Hindlimb muscle (tissue), 1 donor: ENCODE results near the gene LAMA2. TPM values are rescaled to one million over a fixed set of nuclear protein-coding genes. Genes with fewer than 3 reads are reported as not detected.
A peak's percentile ranks its signal among the peaks of the same experiment; 100 is the strongest.

Experiments
- DNase-seq: peaks from one replicate; pipeline ENCODE4 v3.0.0-alpha.2; 2013
- polyA plus RNA-seq: library from polyadenylated mRNA; unstranded; fragments of 120-200 nt; gene quantifications from one replicate; pipeline ENCODE4 v1.2.1, GENCODE V29; 2013; ENCODE audit not compliant: insufficient read length

LAMA2 gene
- polyA plus RNA-seq, 1 donor = 130 TPM

DNA sequence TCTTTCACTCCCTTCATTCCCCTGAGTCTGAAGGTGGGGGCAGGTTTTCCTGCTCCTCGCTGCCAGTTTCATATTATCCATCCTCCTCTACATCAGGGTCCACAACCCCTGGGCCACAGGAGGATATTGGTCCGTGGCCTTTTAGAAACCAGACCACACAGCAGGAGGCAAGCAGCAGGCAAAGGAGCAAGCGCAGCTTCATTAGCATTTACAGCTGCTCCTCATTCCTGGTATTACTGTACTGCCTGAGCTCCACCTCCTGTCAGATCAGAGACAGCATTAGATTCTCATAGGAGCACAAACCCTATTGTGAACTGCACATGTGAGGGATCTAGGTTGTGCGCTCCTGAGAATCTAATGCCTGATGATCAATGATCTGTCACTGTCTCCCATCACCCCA lies 446.7 kb downstream of the LAMA2 start:
- DNase-seq = no peak

DNA sequence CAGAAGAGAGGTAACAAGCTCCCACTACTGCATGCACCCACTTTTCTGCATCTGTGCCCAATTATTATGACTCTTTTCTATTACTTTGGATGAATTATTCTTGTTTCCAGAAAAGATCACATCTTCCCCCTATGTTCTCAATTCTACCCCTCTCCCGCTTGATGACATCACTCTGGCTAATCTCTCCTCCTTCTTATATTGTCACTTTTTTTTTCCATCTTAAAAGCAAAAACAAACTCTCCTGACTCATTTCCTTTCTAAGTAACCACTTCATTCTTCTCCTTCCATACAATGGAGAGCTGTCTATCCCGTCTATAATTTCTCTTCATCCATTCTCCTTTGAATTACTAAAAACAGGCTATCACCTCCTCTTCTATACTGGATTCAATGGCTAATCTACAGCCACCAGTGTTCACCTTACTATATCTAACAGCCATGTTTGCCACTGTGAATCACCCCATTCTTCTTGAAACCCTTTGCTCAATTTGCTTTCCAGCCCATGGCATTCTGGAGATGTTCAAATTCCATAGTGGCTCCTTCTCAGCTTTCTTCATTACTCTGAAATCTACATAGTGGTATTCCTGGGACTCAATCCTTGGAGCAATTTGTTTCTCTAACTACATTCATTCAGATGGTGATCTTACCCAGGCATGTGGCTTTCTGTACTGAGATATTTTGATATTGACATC lies 448.7 kb downstream of the LAMA2 start:
- no peak for DNase-seq

DNA sequence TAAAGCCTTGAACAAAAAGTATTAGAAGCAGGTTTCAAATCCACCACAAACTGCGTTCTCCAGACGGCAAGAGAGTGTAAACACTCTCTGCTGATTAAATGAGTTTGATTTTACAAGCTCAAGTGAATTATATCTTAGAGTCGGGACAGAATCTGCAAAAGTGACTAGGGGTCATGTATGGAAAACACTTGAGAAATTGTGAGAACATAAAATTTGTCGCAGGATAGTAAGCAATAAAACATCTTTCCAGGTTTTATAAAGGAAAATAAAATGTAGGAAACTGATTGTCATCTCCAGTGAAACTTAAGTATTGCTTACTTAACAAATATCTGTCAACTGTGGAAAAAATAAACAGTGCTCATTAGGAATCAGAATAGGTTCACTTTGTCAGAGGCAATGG lies 452.9 kb downstream of the LAMA2 start:
- no peak for DNase-seq

DNA sequence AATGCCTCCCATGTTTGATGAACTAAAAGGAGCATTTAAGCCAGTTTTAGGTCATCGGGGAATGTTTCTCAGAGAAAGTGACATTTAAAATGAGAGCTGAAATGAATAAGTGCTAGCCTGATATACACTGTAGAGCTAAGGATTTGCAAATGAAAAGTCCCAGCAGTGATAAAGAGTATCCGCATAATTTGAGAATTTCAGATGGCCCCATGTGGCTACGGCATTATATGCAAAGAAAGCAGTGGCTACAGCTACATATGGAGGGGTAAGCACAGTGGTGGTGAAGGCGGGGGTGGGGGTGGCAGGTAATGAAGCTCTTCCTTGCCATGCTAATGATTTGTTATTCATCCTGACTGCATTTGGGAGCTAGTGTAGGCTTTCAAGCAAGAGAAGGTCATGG lies 455.7 kb downstream of the LAMA2 start:
- DNase-seq = no peak

DNA sequence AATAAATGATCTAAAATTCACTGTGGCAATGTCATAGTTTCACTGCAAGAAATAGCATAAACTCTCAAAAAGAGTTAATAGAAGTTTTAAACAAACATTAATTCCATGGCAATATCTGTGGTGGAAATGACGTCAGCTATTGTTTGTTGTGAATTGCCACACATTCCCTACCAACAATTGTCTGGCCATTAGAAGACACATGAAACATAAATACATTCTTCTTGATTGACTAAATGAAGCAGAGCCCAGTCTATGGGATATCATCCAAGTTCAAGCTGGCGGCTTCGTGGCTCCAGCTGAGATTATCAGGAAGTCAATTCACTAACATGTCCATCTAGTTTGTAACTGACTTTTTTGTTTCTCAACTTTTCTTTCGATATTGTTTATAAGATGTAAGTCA lies 458.0 kb downstream of the LAMA2 start:
- DNase-seq = no peak

DNA sequence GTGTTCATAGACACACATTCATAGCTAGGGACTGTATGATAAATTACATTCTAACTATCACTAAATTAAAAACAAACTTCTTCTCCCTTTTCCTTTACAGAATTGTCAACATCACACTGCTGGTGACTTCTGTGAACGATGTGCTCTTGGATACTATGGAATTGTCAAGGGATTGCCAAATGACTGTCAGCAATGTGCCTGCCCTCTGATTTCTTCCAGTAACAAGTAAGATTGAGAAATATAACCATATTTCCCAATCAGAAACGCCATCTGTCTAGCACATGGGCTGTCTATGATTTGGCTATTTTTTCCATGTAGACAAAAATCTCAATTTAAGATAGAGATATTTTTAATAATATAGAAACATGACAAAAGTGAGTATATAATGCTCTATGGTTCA lies 459.3 kb downstream of the LAMA2 start:
- DNase-seq = no peak

DNA sequence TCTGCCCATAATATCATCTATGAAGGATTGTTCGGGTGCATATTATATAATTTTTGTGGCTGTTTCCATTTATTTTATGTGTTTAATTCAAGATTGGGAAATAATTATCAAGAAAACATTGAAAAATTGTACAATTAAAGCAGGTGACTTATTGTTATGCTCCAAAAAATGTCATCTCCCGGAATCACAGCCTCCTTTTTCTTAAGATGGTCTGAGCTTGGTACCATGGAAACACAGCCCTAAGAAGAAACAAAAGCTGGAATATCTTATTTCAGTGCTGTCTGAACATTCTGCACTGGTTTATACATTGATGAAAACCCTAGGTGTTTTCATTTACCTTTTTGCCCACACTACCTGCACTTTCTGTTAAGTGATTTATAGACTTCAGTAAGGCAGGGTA lies 459.9 kb downstream of the LAMA2 start:
- no peak for DNase-seq

DNA sequence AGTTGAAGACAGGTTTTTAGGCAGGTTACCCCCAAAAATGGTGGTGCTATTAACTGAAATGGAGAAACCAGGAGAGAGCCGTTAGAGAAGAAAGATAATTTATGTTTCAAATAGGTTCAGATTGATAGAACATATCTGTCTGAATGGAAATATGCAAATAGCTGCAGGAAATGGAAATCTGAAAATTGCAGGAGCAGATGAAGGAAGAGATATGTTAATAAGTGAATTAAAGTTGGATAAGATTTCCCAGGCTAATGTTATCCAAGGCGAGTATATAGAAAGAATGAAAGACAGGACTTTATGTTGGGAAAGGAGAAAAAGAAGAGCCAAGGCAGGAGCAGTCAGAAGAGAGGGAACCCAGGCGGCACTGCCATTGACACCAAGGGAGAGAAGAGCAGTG lies 461.4 kb downstream of the LAMA2 start:
- no peak for DNase-seq

DNA sequence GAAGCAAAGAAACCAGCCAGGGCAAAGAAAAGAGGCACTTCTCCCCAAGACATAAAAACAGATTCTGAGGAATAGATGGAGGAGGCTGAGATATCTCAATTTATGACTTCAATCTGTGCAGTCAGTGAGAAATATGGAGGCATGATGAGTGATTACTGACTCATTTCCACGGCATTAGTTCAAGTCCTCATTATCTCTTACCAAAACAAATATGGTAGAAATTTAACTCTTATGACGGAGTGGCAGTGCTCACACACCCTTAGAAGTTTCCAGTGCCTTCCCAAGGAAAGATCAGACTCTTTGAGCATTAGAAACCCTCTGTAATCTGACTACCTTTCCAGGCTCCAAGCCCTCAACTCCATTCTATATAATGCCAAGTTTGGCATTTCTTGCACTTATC lies 463.0 kb downstream of the LAMA2 start:
- DNase-seq = no peak

DNA sequence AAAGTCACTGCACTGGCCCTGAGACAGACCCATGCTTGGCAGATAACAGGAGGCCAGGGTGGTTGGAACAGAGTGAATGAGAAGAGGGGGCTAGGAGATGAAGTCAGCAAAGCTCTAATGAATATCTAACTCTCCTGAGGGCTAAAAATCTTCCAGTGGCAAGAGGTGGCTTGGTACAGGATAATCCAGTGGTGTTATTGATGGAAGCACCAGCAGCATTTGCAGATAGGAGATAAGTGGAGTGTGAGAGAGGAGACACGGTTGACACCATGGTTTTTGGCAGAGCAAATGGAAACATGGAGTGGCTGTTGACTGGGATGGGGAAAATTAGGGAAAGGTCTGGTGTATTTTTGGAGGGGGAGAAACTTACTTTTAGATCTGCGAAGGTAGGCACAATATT lies 464.0 kb downstream of the LAMA2 start:
- DNase-seq = no peak

DNA sequence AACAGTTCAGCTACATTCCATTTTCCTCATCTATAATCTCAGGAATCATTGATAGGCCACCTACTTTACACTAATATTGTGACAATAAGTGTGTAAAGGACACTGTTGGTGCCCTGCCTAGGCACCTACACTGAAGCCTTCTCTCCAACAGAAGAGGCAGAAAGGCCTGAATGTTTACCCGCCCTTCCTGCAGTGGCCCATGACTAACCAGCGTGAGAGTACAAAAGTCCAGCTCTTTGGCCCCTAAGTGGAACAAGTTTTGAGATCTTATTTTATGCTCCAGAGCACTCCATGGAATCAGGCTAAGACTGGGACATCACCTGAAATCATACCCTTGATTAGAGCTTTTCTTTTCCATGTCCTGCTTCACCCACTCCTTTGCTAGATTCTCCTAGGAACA lies 467.3 kb downstream of the LAMA2 start:
- DNase-seq = no peak

DNA sequence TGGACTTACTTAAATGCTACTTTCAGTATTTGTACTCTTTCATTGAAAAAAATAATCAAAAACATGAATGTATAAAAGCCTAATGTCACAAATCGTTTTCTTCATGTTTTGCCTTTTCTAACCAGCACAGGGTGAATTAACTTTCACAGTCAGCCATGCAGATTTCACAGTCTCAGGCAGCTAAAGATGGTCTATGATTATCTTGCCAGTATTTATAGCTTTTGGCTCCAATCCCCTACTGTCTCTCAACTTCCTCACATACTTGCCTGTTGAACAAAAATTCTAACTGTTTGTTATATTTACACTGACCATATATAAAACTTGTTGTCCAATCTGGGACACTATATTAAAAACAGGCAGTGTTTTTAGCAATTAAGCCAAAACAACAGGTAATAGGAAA lies 468.9 kb downstream of the LAMA2 start:
- DNase-seq = no peak

DNA sequence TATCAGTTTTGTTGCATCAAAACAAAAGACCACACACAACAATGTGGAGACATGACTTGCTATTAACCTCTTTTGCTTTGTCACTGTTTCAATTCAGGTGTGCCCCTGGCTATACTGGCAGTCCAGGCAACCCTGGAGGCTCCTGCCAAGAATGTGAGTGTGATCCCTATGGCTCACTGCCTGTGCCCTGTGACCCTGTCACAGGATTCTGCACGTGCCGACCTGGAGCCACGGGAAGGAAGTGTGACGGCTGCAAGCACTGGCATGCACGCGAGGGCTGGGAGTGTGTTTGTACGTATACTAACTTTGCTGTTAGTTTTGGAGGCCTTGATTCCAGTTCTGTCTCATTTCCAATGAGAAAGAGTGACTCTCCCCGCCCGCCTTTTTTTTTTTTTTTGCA lies 470.1 kb downstream of the LAMA2 start:
- no peak for DNase-seq

DNA sequence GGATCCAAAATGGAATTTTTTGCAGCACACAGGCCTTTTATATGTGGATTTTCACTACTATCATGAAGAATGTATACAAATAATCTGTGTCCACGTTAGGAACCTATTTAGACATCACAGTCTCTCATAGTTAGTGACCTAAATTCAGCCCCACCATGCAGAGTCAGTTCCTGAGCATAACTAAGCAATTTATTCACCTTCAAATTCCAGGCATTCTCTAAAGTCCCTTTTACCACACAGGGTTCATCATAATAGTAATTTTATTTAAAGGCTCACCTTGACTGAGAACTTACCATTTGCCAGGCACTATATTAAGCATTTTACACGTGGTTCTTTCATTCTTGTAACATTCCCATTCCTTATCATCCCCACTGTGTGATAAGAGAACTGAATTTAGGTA lies 473.2 kb downstream of the LAMA2 start:
- DNase-seq = no peak

DNA sequence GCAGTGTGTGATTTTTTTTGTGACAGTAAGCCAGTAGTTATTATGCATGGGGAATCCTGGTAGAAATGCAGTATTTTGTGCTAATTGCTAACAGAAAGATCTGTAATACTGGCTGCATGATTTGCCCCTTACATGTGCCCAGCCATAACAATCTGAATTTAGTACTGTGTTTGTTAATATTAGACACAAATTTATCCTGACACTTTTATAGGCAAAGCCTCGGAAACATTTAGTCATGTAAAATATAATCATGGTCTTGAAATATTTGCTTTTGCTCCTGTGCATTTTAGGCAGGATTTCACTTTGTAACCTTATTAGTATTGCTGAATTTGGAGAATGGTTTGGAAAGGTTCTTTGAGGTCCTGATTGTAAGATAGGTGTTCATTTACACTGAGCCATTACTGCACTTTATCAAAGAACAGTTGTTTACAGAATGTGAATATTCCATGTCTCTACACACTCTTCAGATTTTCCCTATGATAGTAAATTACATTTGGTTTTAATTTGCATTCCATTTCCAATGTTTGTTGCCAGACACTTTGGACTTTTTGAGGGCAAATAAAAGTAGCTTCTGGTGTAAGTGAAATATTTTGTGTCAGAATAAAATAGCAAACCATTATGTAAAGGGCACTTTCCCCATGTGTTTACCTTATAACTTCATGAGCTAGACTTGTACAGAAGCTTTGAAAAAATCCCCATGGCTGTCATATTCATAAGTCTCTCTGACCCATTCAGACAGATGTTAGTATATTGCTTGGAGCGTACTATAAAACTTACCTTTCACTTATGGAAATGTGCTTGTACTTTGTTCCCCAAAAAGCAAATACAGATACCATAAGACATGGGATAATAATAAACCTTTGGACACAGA lies 477.1 kb downstream of the LAMA2 start:
- DNase-seq = no peak

DNA sequence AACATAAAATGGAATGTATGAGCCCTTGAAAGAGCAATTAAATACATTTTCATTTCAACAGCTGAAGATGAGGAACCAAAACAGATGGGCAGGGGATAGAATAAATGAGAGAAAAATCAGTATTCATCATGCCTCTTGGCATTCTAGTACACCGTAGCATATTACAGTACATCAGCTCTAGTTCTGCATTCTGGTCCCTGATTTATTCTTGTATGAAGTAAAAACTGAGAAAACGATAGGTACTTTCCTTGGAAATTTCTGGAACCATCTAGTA lies 477.7 kb downstream of the LAMA2 start:
- DNase-seq = no peak

DNA sequence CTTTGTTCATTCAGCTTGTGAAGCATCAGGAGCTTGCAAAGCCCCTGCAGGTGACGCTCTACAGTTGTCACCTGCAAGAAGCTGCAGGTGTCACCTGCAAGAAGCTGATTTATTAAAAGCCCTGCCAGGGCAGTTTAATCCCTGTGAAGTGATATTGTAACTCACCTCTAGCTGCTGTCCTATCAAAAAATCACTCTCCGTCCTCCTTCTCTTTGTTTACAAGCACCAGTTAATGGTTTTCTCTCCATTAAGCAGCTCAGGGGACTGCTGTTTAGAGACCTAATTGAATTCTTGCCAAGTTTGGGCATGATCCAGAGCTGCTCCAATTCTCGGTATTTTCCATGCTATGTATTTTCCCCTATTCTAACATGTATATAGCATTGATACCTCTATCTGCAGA lies 481.1 kb downstream of the LAMA2 start:
- no peak for DNase-seq

DNA sequence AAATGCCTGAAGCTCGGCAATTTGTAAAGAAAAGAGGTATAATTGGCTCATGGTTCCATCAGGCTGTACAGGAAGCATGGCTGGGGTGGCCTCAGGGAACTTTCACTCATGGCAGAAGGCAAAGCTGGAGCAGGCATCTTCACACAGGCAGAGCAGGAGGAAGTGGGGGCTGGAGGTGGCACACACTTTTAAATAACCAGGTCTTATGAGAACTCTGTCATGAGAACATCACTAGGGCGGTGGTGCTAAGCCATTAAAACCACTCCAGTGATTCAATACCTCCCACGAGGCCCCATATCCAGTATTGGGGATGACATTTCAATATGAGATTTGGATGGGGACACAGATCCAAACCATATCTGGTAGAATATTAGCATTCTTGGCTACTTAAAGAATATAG lies 481.8 kb downstream of the LAMA2 start:
- no peak for DNase-seq

DNA sequence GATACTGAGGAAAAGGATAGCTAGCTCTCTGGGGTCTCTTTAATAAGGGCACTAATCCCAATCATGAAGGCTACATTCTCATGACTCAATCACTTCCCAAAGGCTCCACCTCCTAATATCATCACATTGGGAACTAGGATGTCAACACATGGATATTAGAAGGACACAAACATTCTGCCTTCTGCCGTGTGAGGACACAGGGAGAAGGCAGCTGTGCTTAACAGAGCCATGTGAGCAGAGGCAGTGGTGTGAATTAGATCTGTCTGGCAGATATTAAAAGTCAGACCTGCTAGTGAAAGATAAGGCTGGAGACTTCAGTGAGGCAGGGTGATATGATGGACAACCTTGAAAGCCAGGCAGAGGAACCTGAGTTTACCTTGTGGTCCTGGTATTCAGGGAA lies 485.1 kb downstream of the LAMA2 start:
- no peak for DNase-seq

DNA sequence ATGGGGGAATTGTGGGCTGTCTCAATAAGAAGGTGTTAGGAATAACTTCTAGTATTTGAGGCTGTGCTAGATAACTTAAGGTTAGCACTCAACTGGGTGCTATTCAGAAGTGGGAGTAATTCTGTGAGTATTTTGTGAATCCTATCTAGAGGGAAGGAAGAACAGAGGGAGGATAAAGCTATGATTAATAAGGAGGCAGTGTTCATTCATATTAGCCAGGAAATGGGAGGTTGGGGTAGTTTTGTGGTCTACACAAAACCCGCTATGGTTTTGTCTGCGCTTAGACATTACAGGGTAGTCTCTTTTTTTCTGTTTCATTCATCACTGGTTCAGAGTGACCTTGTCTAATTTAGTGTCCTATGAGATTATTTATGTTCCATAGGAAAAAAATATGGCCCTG lies 486.0 kb downstream of the LAMA2 start:
- DNase-seq = no peak

DNA sequence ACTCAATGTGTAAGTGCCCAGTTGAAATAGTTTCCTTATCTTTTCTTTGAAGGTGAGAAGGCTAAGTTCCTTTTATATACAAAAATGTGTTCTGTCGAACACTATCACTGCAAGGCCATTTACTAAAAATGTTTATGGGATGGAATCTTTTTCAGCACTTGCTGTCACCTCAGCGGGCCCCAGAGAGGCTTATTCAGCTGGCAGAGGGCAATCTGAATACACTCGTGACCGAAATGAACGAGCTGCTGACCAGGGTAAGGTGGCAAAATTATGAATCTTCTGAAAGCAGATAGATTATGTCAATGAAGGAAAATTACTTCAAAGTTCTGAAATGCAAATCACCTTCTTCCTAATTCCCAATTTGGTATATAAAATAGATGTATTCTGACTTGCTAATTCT lies 486.8 kb downstream of the LAMA2 start:
- DNase-seq = no peak

DNA sequence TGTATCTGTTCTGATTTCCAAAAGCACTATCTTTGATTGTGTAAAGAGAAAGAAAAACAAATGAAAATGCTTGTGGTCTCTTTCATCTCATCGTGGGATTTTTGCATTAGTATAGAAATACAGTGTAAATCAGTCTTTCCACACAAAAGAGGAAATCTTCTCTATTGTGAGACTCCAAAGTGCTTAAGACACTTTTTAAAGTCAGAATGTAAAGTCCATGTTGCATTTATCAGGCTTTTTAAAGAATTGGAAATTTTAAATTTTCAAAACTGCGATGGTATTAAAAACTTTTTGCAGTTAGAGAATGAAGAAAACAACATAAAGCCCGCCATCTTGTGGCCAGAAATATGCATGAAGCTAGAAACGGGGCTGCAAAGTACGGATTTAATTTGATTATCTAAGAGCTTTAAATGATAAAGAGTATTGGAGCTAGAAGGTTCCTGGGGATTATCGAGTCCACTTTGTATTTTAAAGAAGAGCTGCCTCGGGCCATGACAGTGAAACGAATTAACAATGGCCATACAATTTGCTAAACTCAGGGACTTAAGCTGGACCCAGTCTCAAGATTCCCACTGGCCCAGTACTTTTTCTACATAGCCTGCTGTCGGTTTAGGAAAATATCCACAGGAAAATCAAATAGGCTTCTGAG lies 487.5 kb downstream of the LAMA2 start:
- DNase-seq = peak; percentile 29

DNA sequence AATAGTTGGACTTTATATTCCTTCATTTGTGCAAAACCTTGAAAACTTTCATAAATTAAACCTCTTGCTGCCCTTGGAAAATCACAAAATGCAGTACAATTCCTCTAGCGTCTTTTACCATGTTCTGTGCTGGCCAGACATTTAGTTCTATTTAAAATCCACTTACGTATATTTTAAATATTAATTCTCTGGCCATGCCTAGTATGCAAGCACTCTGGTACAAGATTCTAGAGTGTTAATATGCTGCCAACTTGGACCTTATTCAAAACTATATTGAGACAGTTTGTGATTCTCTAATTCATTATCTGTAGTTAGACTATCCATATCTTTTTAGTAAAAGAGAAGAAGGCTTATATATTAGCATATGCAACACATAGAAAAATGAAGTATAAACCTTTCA lies 498.9 kb downstream of the LAMA2 start:
- no peak for DNase-seq

DNA sequence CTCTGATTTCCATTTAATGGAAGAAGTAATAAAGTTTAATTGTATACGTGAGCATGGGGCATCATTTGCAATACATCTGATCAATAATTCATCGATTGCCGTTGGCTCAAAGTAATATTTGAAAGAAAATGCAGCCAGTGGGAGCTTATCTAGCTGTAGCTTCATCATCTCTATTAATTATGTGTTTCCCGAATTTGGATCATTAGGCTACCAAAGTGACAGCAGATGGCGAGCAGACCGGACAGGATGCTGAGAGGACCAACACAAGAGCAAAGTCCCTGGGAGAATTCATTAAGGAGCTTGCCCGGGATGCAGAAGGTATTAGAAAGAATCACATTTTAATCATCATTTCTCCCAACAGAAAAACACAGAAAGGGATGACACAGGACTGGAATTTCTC lies 500.0 kb downstream of the LAMA2 start:
- DNase-seq = no peak
